Upper lobe of left lung (tissue), 6 donors: ENCODE results near the gene ANKS1B. TPM values are rescaled to one million over a fixed set of nuclear protein-coding genes. Genes with fewer than 3 reads are reported as not detected.

Source experiments
- ATAC-seq, 2 donors: fragments of 200-7000 bp; cut with Tn5 transposase; one replicate each; pipeline ENCODE4 v1.9.1; 2022; ENCODE audit warnings: mild to moderate bottlenecking in 2 of 2, moderate library complexity in 2 of 2; ENCODE audit not compliant: low FRiP score in 2 of 2
- DNase-seq, 2 donors: peaks; one replicate each; pipeline ENCODE4 v3.0.0-alpha.2; 2019 to 2020
- H3K27ac ChIP-seq, 4 donors: fragments of 200-600 bp; sonication (generic); one replicate each; pipeline ENCODE4 v1.5.1; 2016 to 2019
- H3K27me3 ChIP-seq, 4 donors: fragments of 200-600 bp; sonication (generic); one replicate each; pipeline ENCODE4 v1.5.1; 2017 to 2019
- H3K36me3 ChIP-seq, 4 donors: fragments of 200-600 bp; sonication (generic); one replicate each; pipeline ENCODE4 v1.5.1; 2016 to 2019
- H3K4me1 ChIP-seq, 4 donors: fragments of 200-600 bp; sonication (generic); one replicate each; pipeline ENCODE4 v1.5.1; 2018 to 2019
- H3K4me3 ChIP-seq, 4 donors: fragments of 200-600 bp; sonication (generic); one replicate each; pipeline ENCODE4 v1.5.1; 2017 to 2019; ENCODE audit warnings: mild to moderate bottlenecking in 2 of 4, moderate library complexity in 1 of 4
- H3K9me3 ChIP-seq, 4 donors: fragments of 200-600 bp; sonication (generic); one replicate each; pipeline ENCODE4 v1.5.1; 2018 to 2019
- CTCF ChIP-seq, 6 experiments: fragments of 450-650 bp in 4 of 6; fragments of 200-600 bp in 2 of 6; sonication (generic) in 2 of 6; IDR thresholded peaks; one replicate each; pipeline ENCODE4 v1.5.1; 2016 to 2019; ENCODE audit warnings: antibody characterized with exemption in 6 of 6
- EP300 ChIP-seq, 4 donors: sonication (generic); formaldehyde crosslinking; IDR thresholded peaks; one replicate each; pipeline ENCODE4 v1.5.1; 2017; ENCODE audit warnings: antibody characterized with exemption in 4 of 4, control low read depth in 2 of 4
- POLR2A ChIP-seq, 4 donors: fragments of 450-650 bp; IDR thresholded peaks; one replicate each; pipeline ENCODE4 v1.5.1; 2016 to 2017; ENCODE audit warnings: antibody characterized with exemption in 4 of 4, mild to moderate bottlenecking in 2 of 4
- POLR2AphosphoS5 ChIP-seq, 2 donors: sonication (generic); formaldehyde crosslinking; IDR thresholded peaks; one replicate each; pipeline ENCODE4 v1.5.1; 2017; ENCODE audit warnings: antibody characterized with exemption in 2 of 2
- WGBS, 2 donors: methylation state at CpG; one replicate each; pipeline ENCODE4 v1.1.5; 2017 to 2018; 5-methylcytosine and 5-hydroxymethylcytosine counted together
- total RNA-seq, 6 donors: library from RNA; depleted of rRNA in 4 of 6; stranded (reverse); fragments of >200 nt in 4 of 6; gene quantifications; one replicate each; pipeline versions ENCODE4 v1.1.0 to v1.2.1, GENCODE V29; 2016 to 2021
- donor health status: DM: no; HTN: no; CAD: no; lungs with moderate emphysema.
- donor health status: DM: no; HTN: yes; CAD: no; lungs with severe emphysema.

ANKS1B gene
- total RNA-seq, 6 donors from 2014 or later = 5.1 to 23.7 (median 7.2) TPM

- WGBS, 2 donors = 91% methylated on average over 2 of the region's 2 CpGs
- H3K4me1 ChIP-seq = no peaks in the 10 kb centered on the region
- DNase-seq (no peak), ATAC-seq (no peak)
- H3K27ac ChIP-seq = no peak overlapping the region
- H3K27me3 ChIP-seq = no peaks in the 10 kb centered on the region
- H3K4me3 ChIP-seq = no peak overlapping the region
- no peak for TF ChIP-seq CTCF (IDR thresholded peaks at IDR 0.05)
- no peak for TF ChIP-seq POLR2A (IDR thresholded peaks at IDR 0.05)
- no peak for TF ChIP-seq POLR2AphosphoS5 (IDR thresholded peaks at IDR 0.05)
- no peak for TF ChIP-seq EP300 (IDR thresholded peaks at IDR 0.05)
- no peaks in the 10 kb centered on the region for H3K9me3 ChIP-seq
- no peaks in the 10 kb centered on the region for H3K36me3 ChIP-seq
Observed at GRCh38 chr12:98783420-98783819, 1201.3 kb downstream of the ANKS1B start.

- Histone ChIP-seq H3K27ac (no peak overlapping the region), H3K27me3 (no peaks in the 10 kb centered on the region), H3K4me1 (no peaks in the 10 kb centered on the region), H3K9me3 (no peaks in the 10 kb centered on the region), H3K36me3 (no peaks in the 10 kb centered on the region), H3K4me3 (no peak overlapping the region)
- TF ChIP-seq CTCF (IDR thresholded peaks at IDR 0.05) (no peak), POLR2AphosphoS5 (IDR thresholded peaks at IDR 0.05) (no peak), EP300 (IDR thresholded peaks at IDR 0.05) (no peak), POLR2A (IDR thresholded peaks at IDR 0.05) (no peak)
- ATAC-seq = no peak
- DNase-seq = no peak
- WGBS, 2 donors = 57 to 63% methylated on average over 4 of the region's 4 CpGs
Observed at GRCh38 chr12:98780261-98780660, 1204.5 kb downstream of the ANKS1B start.

GRCh38 chr12:98772818-98773217 lies 1211.9 kb downstream of the ANKS1B start:
- H3K36me3 ChIP-seq = no peaks in the 10 kb centered on the region

GRCh38 chr12:98771811-98772752 lies 1212.7 kb downstream of the ANKS1B start:
- H3K36me3 ChIP-seq = no peaks in the 10 kb centered on the region
- H3K4me1 ChIP-seq = no peaks in the 10 kb centered on the region
- TF ChIP-seq POLR2A (IDR thresholded peaks at IDR 0.05) = no peak
- TF ChIP-seq EP300 (IDR thresholded peaks at IDR 0.05) = no peak
- no peak for TF ChIP-seq CTCF (IDR thresholded peaks at IDR 0.05)
- no peak for TF ChIP-seq POLR2AphosphoS5 (IDR thresholded peaks at IDR 0.05)
- no peak overlapping the region for H3K4me3 ChIP-seq
- WGBS, 2 donors = 90 to 91% methylated on average over 8 of the region's 8 CpGs
- H3K9me3 ChIP-seq = no peaks in the 10 kb centered on the region
- peak in 1 of 2 donors; percentile 69 for ATAC-seq
- H3K27ac ChIP-seq = no peak overlapping the region
- H3K27me3 ChIP-seq = no peaks in the 10 kb centered on the region
- DNase-seq = no peak

More at GRCh38 chr12:98772818-98773217, 1211.9 kb downstream of the ANKS1B start:
- no peaks in the 10 kb centered on the region for H3K9me3 ChIP-seq
- no peaks in the 10 kb centered on the region for H3K27me3 ChIP-seq
- TF ChIP-seq EP300 (IDR thresholded peaks at IDR 0.05) (no peak), POLR2A (IDR thresholded peaks at IDR 0.05) (no peak), POLR2AphosphoS5 (IDR thresholded peaks at IDR 0.05) (no peak), CTCF (IDR thresholded peaks at IDR 0.05) (no peak)
- H3K27ac ChIP-seq = no peak overlapping the region
- H3K4me3 ChIP-seq = no peak overlapping the region
- DNase-seq (no peak), ATAC-seq (no peak)
- WGBS, 2 donors = 97 to 98% methylated on average over 3 of the region's 3 CpGs
- no peaks in the 10 kb centered on the region for H3K4me1 ChIP-seq
